HG03457 (cell line): ENCODE data around the gene MRPL30.
"Not testable (repeated sequence)": the region's sequence is repeated elsewhere in the genome, so short reads cannot be mapped to it uniquely, and the experiment has no call there.

Source experiments
- ATAC-seq: cut with Tn5 transposase; IDR thresholded peaks from one replicate; pipeline ENCODE4 v1.9.1; 2021; ENCODE audit warnings: moderate number of reproducible peaks; ENCODE audit not compliant: unreplicated experiment

The MRPL30 gene

GRCh38 chr2:99183025-99183424 lies 2.0 kb downstream of the MRPL30 start:
- ATAC-seq = no peak

- no peak for ATAC-seq
Observed at GRCh38 chr2:99184811-99185210, 3.8 kb downstream of the MRPL30 start.

GRCh38 chr2:99187011-99187410 lies 6.0 kb downstream of the MRPL30 start:
- no peak for ATAC-seq

- ATAC-seq = no peak
Observed at GRCh38 chr2:99188357-99188756, 7.4 kb downstream of the MRPL30 start.

GRCh38 chr2:99190548-99190947 lies 9.6 kb downstream of the MRPL30 start:
- no peak for ATAC-seq

- ATAC-seq = not testable (repeated sequence)
Observed at GRCh38 chr2:99192364-99192763, 11.4 kb downstream of the MRPL30 start.

GRCh38 chr2:99198103-99198841 lies 17.3 kb downstream of the MRPL30 start:
- ATAC-seq = no peak

GRCh38 chr2:99200076-99200800 lies 19.3 kb downstream of the MRPL30 start:
- ATAC-seq = no peak

- ATAC-seq = no peak
Observed at GRCh38 chr2:99201959-99202678, 21.1 kb downstream of the MRPL30 start.

- no peak for ATAC-seq
Observed at GRCh38 chr2:99205491-99205890, 24.5 kb downstream of the MRPL30 start.

GRCh38 chr2:99216096-99216495 lies 35.1 kb downstream of the MRPL30 start:
- ATAC-seq = no peak

GRCh38 chr2:99217929-99218501 lies 37.0 kb downstream of the MRPL30 start:
- ATAC-seq = no peak

- not testable (repeated sequence) for ATAC-seq
Observed at GRCh38 chr2:99233177-99233576, 52.2 kb downstream of the MRPL30 start.

- no peak for ATAC-seq
Observed at GRCh38 chr2:99238599-99238998, 57.6 kb downstream of the MRPL30 start.

GRCh38 chr2:99240431-99240830 lies 59.4 kb downstream of the MRPL30 start:
- ATAC-seq = no peak

GRCh38 chr2:99242151-99242550 lies 61.2 kb downstream of the MRPL30 start:
- no peak for ATAC-seq
